SK-N-MC (cell line): ENCODE data around the gene CMIP.

ENCODE experiments used
- EZH2 ChIP-seq: fragments of 200-600 bp; sonication (generic); IDR thresholded peaks from one replicate; pipeline ENCODE4 v1.6.1; 2017; ENCODE audit warnings: antibody characterized with exemption
- POLR2AphosphoS5 ChIP-seq: IDR thresholded peaks from 2 replicates; pipeline ENCODE4 v1.6.1; 2012; ENCODE audit warnings: mild to moderate bottlenecking, low read depth, low read length, borderline replicate concordance

- TF ChIP-seq POLR2AphosphoS5 (no peak), EZH2 (no peak)
Observed at GRCh38 chr16:81453091-81453728, 8.6 kb downstream of the CMIP start.
